Muscle of arm (tissue), 12 donors: ENCODE measurements around the gene MOB3B. TPM values are rescaled to one million over a fixed set of nuclear protein-coding genes. Genes with fewer than 3 reads are reported as not detected.

Source experiments
- DNase-seq: peaks from one replicate; pipeline ENCODE4 v3.0.0-alpha.2; 2013
- polyA plus RNA-seq, 12 donors: library from polyadenylated mRNA; unstranded; fragments of 120-200 nt; gene quantifications; one replicate each; pipeline ENCODE4 v1.2.1, GENCODE V29; 2013; ENCODE audit not compliant: insufficient read length in 12 of 12

Gene MOB3B
- polyA plus RNA-seq, 12 donors = 2.1 to 7.3 (median 2.9) TPM; not detected in 1

GRCh38 chr9:27291292-27291691, 238.3 kb downstream of the MOB3B start:
- no peak for DNase-seq

GRCh38 chr9:27282269-27282668, 247.3 kb downstream of the MOB3B start:
- no peak for DNase-seq

GRCh38 chr9:27280860-27281259, 248.8 kb downstream of the MOB3B start:
- DNase-seq = no peak

- no peak for DNase-seq
Measured at GRCh38 chr9:27280249-27280648, 249.4 kb downstream of the MOB3B start.

- DNase-seq = no peak
Measured at GRCh38 chr9:27279611-27280010, 250.0 kb downstream of the MOB3B start.

GRCh38 chr9:27278374-27278773, 251.2 kb downstream of the MOB3B start:
- no peak for DNase-seq

GRCh38 chr9:27276193-27277030, 253.2 kb downstream of the MOB3B start:
- peak; percentile 72 for DNase-seq

Other genes starting within 250 kb of the MOB3B start
- not detected for gene EQTN, start 232.7 kb downstream of the MOB3B start, polyA plus RNA-seq
- not detected for gene IFNK, start 5.5 kb downstream of the MOB3B start, polyA plus RNA-seq
- 10 to 100 TPM in 11 of 12 donors, not detected in 1; 11.8 to 20.9 (median 16.2) TPM for gene C9orf72, start 43.7 kb upstream of the MOB3B start, polyA plus RNA-seq